GM20000 (cell line): ENCODE measurements around the gene RNF151.

Experiments used
- DNase-seq: peaks from one replicate; pipeline ENCODE4 v3.0.0; 2012; ENCODE audit warnings: low spot score
- CTCF ChIP-seq: IDR thresholded peaks from 2 replicates; pipeline ENCODE4 v1.5.1; 2012; ENCODE audit warnings: mild to moderate bottlenecking, control low read depth; ENCODE audit errors: extremely low read depth, missing control alignments

RNF151 gene

GRCh38 chr16:1922357-1922756 lies 44.3 kb upstream of the RNF151 start:
- no peak for DNase-seq
- no peak for TF ChIP-seq CTCF

- DNase-seq = no peak
- TF ChIP-seq CTCF = no peak
These were observed 43.2 kb upstream of the RNF151 start for GRCh38 chr16:1923299-1924034.

GRCh38 chr16:1924095-1924494 lies 42.6 kb upstream of the RNF151 start:
- DNase-seq = no peak
- TF ChIP-seq CTCF = no peak

- TF ChIP-seq CTCF = no peak
These were observed 40.4 kb upstream of the RNF151 start for GRCh38 chr16:1926271-1926670.

GRCh38 chr16:1929105-1929504 lies 37.6 kb upstream of the RNF151 start:
- peak; percentile 57 for DNase-seq

More at GRCh38 chr16:1926271-1926670, 40.4 kb upstream of the RNF151 start:
- DNase-seq = no peak

GRCh38 chr16:1929578-1930337 lies 36.9 kb upstream of the RNF151 start:
- TF ChIP-seq CTCF = peak; percentile 99
- DNase-seq = peak; percentile 100

More at GRCh38 chr16:1929105-1929504, 37.6 kb upstream of the RNF151 start:
- no peak for TF ChIP-seq CTCF

GRCh38 chr16:1930338-1930720 lies 36.3 kb upstream of the RNF151 start:
- no peak for DNase-seq
- no peak for TF ChIP-seq CTCF
